ENCODE measurements around the gene LMOD1. TPM values are rescaled to one million over a fixed set of nuclear protein-coding genes. Genes with fewer than 3 reads are reported as not detected.

LMOD1 gene
- polyA plus RNA-seq, 3 donors, result not detected

DNA sequence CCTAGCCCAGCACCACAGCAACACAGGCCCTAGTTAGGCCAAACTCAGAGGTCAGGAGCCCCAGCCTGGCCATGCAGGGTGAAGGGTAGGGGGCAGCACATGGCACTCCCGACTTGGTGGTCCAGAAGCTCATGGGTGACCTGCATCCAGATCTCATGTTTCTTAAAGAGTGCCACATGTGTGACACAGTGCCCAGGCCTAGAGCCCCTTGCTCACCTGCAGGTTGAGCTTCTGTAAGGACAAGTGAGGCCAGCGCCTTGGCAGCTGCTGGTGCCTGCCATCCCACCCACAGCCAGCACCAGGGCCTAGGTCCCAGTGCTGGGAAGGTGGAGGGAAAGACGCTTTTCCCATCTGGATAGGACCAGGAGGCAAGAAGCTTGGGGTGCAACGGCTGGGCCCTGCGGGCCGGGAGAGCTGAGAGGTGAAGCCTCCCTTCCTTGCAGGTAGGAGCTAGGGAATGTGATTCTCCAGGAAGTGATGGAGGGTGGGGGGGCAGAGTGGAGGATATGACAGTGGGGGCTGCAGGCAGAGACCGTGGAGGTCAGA is 51.2 kb downstream of the LMOD1 start:
- DNase-seq, result no peak
- H3K4me1 ChIP-seq (ENCODE audit: control insufficient read depth in 1 of 2, insufficient read depth in 2 of 2, low read length in 2 of 2), result no peaks in the 10 kb centered on the region
- no peaks in the 10 kb centered on the region for H3K36me3 Mint-ChIP-seq
- H3K4me2 ChIP-seq (replicated peaks; ENCODE audit: extremely low read depth, low read length, poor library complexity, severe bottlenecking), result no peak overlapping the region
- no peak overlapping the region for H3K4me3 ChIP-seq (replicated peaks in 1 of 3; ENCODE audit: low read depth in 2 of 3, low read length in 3 of 3)
- H3K9me3 Mint-ChIP-seq, result peaks cover 0 to 1% (median 0%) of the 10 kb centered on the region in 7 donors
- 80% methylated on average over 4 of the region's 7 CpGs for WGBS (ENCODE audit: insufficient coverage)
- no peaks in the 10 kb centered on the region for H3K9me3 ChIP-seq (replicated peaks in 1 of 2; ENCODE audit: control insufficient read depth in 1 of 2, insufficient read depth in 1 of 2, low read length in 2 of 2)
- no peaks in the 10 kb centered on the region for H3K36me3 ChIP-seq (replicated peaks in 1 of 2; ENCODE audit: control insufficient read depth in 1 of 2, insufficient read depth in 2 of 2, low read length in 2 of 2)
- no peak overlapping the region for H3K4me3 Mint-ChIP-seq
- H3K27ac Mint-ChIP-seq, result no peak overlapping the region
- H3K27me3 ChIP-seq (ENCODE audit: control insufficient read depth in 2 of 2, insufficient read depth in 2 of 2, low read length in 2 of 2), result peaks cover under 1 to 13% of the 10 kb centered on the region in 2 donors
- H2AFZ ChIP-seq (ENCODE audit: insufficient read depth, low read depth, low read length, poor library complexity, severe bottlenecking), result no peak overlapping the region
- H3K27me3 Mint-ChIP-seq (ENCODE audit: low read depth in 3 of 3), result peaks cover 9 to 15% (median 12%) of the 10 kb centered on the region in 3 donors
- TF ChIP-seq, protein P1, sequence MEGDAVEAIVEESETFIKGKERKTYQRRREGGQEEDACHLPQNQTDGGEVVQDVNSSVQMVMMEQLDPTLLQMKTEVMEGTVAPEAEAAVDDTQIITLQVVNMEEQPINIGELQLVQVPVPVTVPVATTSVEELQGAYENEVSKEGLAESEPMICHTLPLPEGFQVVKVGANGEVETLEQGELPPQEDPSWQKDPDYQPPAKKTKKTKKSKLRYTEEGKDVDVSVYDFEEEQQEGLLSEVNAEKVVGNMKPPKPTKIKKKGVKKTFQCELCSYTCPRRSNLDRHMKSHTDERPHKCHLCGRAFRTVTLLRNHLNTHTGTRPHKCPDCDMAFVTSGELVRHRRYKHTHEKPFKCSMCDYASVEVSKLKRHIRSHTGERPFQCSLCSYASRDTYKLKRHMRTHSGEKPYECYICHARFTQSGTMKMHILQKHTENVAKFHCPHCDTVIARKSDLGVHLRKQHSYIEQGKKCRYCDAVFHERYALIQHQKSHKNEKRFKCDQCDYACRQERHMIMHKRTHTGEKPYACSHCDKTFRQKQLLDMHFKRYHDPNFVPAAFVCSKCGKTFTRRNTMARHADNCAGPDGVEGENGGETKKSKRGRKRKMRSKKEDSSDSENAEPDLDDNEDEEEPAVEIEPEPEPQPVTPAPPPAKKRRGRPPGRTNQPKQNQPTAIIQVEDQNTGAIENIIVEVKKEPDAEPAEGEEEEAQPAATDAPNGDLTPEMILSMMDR (IDR thresholded peaks at IDR 0.05), result no peak
- no peaks in the 10 kb centered on the region for H3K79me2 ChIP-seq (ENCODE audit: insufficient read depth, low read length)
- peaks cover 6% of the 10 kb centered on the region for H3K4me1 Mint-ChIP-seq
- no peaks in the 10 kb centered on the region for H4K20me1 ChIP-seq (ENCODE audit: insufficient read depth, low read length)
- intact Hi-C loops (cut with micrococcal nuclease), result loop anchor here in 1 of 2 donors (5.0 kb wide), 1 partner anchor 77 kb away; no protein-coding TSS in a partner anchor
- H3K27ac ChIP-seq (ENCODE audit: low read depth in 1 of 2, low read length in 2 of 2), result no peak overlapping the region
- no peak overlapping the region for H3K9ac ChIP-seq (ENCODE audit: insufficient read depth, low read length, poor library complexity, severe bottlenecking)

DNA sequence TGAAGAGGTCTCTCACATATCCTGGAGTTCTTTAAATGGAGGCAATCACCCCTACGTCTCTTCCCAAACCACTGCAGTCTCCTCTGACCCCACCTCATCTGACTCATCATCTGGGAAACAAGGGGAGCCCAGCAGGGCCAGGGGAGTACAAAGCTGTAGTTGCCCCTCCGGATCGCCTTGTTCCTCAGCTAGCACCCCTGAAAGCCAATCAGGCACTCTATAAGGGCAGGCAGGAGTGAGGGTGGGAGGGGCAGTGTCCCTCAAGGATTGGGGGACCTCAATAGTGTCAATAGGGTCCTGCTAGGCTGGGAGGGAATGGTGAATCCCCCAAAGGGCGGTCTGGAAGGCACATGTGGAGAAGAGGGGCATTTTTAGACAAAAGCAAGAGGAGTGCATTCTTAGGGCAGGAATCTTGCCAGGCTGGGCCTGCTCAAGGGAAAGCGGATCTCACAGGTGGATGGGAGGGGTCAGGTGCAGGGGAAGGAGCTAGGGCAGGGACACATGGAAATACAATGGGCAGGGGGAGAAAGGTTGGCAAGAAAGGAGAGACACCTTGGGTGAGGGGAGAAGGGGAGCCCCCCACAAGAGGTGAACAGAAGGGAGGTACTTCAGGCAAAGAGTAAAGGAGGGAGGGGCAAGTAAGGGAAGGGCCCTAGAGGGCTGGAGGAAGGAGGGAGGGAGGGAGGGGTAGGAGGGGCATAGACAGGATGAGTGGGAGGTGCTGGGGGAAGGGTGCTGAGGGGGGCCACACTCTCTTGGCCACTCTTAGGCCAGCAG is 51.8 kb downstream of the LMOD1 start:
- Histone ChIP-seq H3K4me3 (replicated peaks in 1 of 3; ENCODE audit: low read depth in 2 of 3, low read length in 3 of 3) (no peak overlapping the region), H3K27me3 (ENCODE audit: control insufficient read depth in 2 of 2, insufficient read depth in 2 of 2, low read length in 2 of 2) (peaks cover 4 to 20% of the 10 kb centered on the region in 2 donors), H4K20me1 (ENCODE audit: insufficient read depth, low read length) (no peaks in the 10 kb centered on the region), H3K27ac (ENCODE audit: low read depth in 1 of 2, low read length in 2 of 2) (no peak overlapping the region), H3K79me2 (ENCODE audit: insufficient read depth, low read length) (no peaks in the 10 kb centered on the region), H3K36me3 (replicated peaks in 1 of 2; ENCODE audit: control insufficient read depth in 1 of 2, insufficient read depth in 2 of 2, low read length in 2 of 2) (no peaks in the 10 kb centered on the region), H3K4me1 (ENCODE audit: control insufficient read depth in 1 of 2, insufficient read depth in 2 of 2, low read length in 2 of 2) (no peaks in the 10 kb centered on the region), H3K9ac (ENCODE audit: insufficient read depth, low read length, poor library complexity, severe bottlenecking) (peak overlapping the region; percentile 7), H3K9me3 (replicated peaks in 1 of 2; ENCODE audit: control insufficient read depth in 1 of 2, insufficient read depth in 1 of 2, low read length in 2 of 2) (peaks cover 0 to under 1% of the 10 kb centered on the region in 2 donors), H2AFZ (ENCODE audit: insufficient read depth, low read depth, low read length, poor library complexity, severe bottlenecking) (no peak overlapping the region), H3K4me2 (replicated peaks; ENCODE audit: extremely low read depth, low read length, poor library complexity, severe bottlenecking) (no peak overlapping the region)
- peaks cover 13 to 19% (median 17%) of the 10 kb centered on the region in 3 donors for H3K27me3 Mint-ChIP-seq (ENCODE audit: low read depth in 3 of 3)
- intact Hi-C loops (cut with micrococcal nuclease), result loop anchor here in 1 of 2 donors (5.0 kb wide), 2 partner anchors 68 to 78 kb away; no protein-coding TSS in a partner anchor
- H3K4me1 Mint-ChIP-seq, result peaks cover 7% of the 10 kb centered on the region
- no peak for DNase-seq
- peaks cover 0 to 1% of the 10 kb centered on the region in 2 donors for H3K36me3 Mint-ChIP-seq
- H3K27ac Mint-ChIP-seq, result peak overlapping the region in 1 of 7 donors; percentile 79
- H3K9me3 Mint-ChIP-seq, result peaks cover 0 to 3% (median 1%) of the 10 kb centered on the region in 7 donors
- TF ChIP-seq, protein P1 (IDR thresholded peaks at IDR 0.05), result no peak
- WGBS (ENCODE audit: insufficient coverage), result 100% methylated on average over 1 of the region's 5 CpGs
- H3K4me3 Mint-ChIP-seq, result no peak overlapping the region

Measured in CD14-positive monocyte (primary cell).